ENCODE measurements around the gene LDHD.
"Not testable (repeated sequence)": the region's sequence is repeated elsewhere in the genome, so short reads cannot be mapped to it uniquely, and the experiment has no call there.

Gene LDHD

DNA sequence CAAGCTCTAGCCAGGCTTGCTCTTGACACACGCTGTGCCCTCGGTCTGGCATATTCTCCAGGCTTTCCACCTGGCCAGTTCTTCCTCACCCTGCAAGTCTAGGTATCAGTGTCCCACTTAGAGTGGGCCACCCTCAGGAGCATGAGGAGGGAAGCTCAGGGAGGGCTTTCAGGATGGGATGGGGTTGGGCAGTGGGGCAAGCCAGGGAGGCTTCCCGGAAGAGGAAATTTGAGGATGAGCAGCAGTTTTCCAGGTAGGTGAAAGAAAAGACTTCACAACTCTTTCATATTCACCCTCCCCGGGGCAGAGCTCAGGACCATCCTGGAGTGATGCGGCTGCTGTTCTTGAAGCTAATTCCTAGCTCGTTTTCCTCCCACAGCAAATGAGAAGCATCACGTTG lies 14.5 kb upstream of the LDHD start:
- Histone ChIP-seq H3K9me2 (replicated peaks; ENCODE audit: insufficient read depth, low read length) (no peaks in the 10 kb centered on the region), H3K9me3 (ENCODE audit: insufficient read depth, low read length) (peaks cover 9% of the 10 kb centered on the region; the same call in 1 of the 2 replicates), H2AFZ (ENCODE audit: low read depth, low read length, severe bottlenecking) (no peak overlapping the region), H3K27ac (ENCODE audit: low read depth, low read length) (no peak overlapping the region), H3K27me3 (ENCODE audit: low read length) (no peaks in the 10 kb centered on the region), H3K79me2 (ENCODE audit: insufficient read depth, low read length) (no peaks in the 10 kb centered on the region), H3K4me2 (ENCODE audit: low read depth, low read length, poor library complexity, severe bottlenecking) (no peak overlapping the region), H4K20me1 (ENCODE audit: low read depth, low read length) (no peaks in the 10 kb centered on the region), H3K4me3 (ENCODE audit: insufficient read depth, low read length, poor library complexity, severe bottlenecking) (no peak overlapping the region), H3F3A (ENCODE audit: insufficient read depth) (no peaks in the 10 kb centered on the region), H3K9ac (ENCODE audit: low read length) (no peak overlapping the region), H3K36me3 (ENCODE audit: low read length) (no peaks in the 10 kb centered on the region; the same call in 1 of the 2 replicates)
- TF ChIP-seq, protein P1, sequence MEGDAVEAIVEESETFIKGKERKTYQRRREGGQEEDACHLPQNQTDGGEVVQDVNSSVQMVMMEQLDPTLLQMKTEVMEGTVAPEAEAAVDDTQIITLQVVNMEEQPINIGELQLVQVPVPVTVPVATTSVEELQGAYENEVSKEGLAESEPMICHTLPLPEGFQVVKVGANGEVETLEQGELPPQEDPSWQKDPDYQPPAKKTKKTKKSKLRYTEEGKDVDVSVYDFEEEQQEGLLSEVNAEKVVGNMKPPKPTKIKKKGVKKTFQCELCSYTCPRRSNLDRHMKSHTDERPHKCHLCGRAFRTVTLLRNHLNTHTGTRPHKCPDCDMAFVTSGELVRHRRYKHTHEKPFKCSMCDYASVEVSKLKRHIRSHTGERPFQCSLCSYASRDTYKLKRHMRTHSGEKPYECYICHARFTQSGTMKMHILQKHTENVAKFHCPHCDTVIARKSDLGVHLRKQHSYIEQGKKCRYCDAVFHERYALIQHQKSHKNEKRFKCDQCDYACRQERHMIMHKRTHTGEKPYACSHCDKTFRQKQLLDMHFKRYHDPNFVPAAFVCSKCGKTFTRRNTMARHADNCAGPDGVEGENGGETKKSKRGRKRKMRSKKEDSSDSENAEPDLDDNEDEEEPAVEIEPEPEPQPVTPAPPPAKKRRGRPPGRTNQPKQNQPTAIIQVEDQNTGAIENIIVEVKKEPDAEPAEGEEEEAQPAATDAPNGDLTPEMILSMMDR (IDR thresholded peaks at IDR 0.05; ENCODE audit: insufficient read depth, low read length, poor library complexity, severe bottlenecking): no peak
- no peak for TF ChIP-seq EZH2phosphoT487 (conservative IDR thresholded peaks at IDR 0.05; ENCODE audit: low read length)

DNA sequence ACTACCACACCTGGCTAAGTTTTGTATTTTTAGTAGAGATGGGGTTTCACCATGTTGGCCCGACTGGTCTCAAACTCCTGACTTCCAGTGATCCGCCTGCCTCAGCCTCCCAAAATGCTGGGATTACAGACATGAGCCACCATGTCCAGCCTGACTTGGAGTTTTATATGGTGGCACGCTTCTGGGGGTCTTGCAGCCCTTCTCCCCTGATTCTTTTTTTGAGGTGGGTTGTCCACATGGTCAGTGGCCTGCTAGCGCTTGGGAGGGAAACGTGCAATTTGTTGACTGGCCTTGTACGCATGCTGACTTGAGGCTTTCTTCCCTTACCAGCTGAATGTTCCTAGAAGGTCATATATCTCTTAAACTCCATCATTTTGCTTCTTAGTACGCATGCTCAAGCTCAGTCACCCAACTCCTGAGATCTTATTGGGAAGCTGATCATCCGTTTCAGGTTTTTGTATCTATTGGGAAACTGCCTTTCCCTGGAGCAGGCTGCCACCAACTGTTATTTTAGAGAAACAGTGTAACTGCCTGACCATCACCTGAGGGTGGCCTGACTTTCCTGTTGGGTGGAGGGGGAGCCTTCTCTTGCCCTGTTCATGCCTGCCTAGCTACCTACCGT lies 13.7 kb upstream of the LDHD start:
- Histone ChIP-seq H3K9ac (ENCODE audit: low read length) (no peak overlapping the region), H3K9me2 (replicated peaks; ENCODE audit: insufficient read depth, low read length) (no peaks in the 10 kb centered on the region), H2AFZ (ENCODE audit: low read depth, low read length, severe bottlenecking) (no peak overlapping the region), H3K79me2 (ENCODE audit: insufficient read depth, low read length) (no peaks in the 10 kb centered on the region), H4K20me1 (ENCODE audit: low read depth, low read length) (no peaks in the 10 kb centered on the region), H3K36me3 (ENCODE audit: low read length) (no peaks in the 10 kb centered on the region; the same call in 1 of the 2 replicates), H3K27ac (ENCODE audit: low read depth, low read length) (no peak overlapping the region), H3F3A (ENCODE audit: insufficient read depth) (no peaks in the 10 kb centered on the region), H3K27me3 (ENCODE audit: low read length) (no peaks in the 10 kb centered on the region), H3K4me2 (ENCODE audit: low read depth, low read length, poor library complexity, severe bottlenecking) (no peak overlapping the region), H3K9me3 (ENCODE audit: insufficient read depth, low read length) (peaks cover 9% of the 10 kb centered on the region; the same call in 1 of the 2 replicates), H3K4me3 (ENCODE audit: insufficient read depth, low read length, poor library complexity, severe bottlenecking) (no peak overlapping the region)
- no peak for TF ChIP-seq EZH2phosphoT487 (conservative IDR thresholded peaks at IDR 0.05; ENCODE audit: low read length)
- TF ChIP-seq, protein P1 (IDR thresholded peaks at IDR 0.05; ENCODE audit: insufficient read depth, low read length, poor library complexity, severe bottlenecking): no peak

DNA sequence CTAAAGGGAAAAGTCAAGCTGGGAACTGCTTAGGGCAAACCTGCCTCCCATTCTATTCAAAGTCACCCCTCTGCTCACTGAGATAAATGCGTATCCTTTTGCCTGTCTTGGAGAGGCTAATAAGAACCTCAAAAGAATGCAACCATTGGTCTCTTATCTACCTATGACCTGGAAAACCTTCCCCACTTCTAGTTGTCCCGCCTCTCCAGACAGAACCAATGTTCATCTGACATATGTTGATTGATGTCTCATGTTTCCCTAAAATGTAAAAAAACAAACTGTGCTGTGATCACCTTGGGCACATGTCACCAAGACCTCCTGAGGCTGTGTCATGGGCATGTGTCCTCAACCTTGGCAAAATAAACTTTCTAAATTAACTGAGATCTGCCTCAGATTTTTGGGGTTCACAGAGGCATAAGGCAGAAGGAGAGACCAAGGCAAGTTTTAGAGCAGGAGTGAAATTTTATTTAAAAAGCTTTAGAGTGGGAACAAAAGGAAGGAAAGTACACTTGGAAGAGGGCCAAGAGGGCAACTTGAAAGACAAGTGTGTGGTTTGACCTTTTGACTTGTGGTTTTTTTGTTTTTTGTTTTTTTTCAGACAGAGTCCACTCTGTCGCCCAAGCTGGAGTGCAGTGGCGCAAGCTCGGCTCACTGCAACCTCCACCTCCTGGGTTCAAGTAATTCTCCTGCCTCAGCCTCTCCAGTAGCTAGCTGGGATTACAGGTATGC lies 13.0 kb upstream of the LDHD start:
- H2AFZ ChIP-seq (ENCODE audit: low read depth, low read length, severe bottlenecking); H3K9ac ChIP-seq (ENCODE audit: low read length); H3K36me3 ChIP-seq (ENCODE audit: low read length); H4K20me1 ChIP-seq (ENCODE audit: low read depth, low read length); H3K4me2 ChIP-seq (ENCODE audit: low read depth, low read length, poor library complexity, severe bottlenecking); H3K79me2 ChIP-seq (ENCODE audit: insufficient read depth, low read length); H3K27ac ChIP-seq (ENCODE audit: low read depth, low read length); H3F3A ChIP-seq (ENCODE audit: insufficient read depth); H3K9me3 ChIP-seq (ENCODE audit: insufficient read depth, low read length); H3K27me3 ChIP-seq (ENCODE audit: low read length); H3K4me3 ChIP-seq (ENCODE audit: insufficient read depth, low read length, poor library complexity, severe bottlenecking); H3K9me2 ChIP-seq (replicated peaks; ENCODE audit: insufficient read depth, low read length): not testable (repeated sequence)

Measured in SU-DHL-6 (cell line).